Muscle layer of colon (tissue), 2 donors: ENCODE measurements around the gene RAB3C.
"Not testable (repeated sequence)": the region's sequence is repeated elsewhere in the genome, so short reads cannot be mapped to it uniquely, and the experiment has no call there.

Source experiments
- H3K27ac ChIP-seq: one replicate; pipeline ENCODE4 v1.7.0; 2013; ENCODE audit warnings: low read depth, mild to moderate bottlenecking, low read length, moderate library complexity
- H3K27me3 ChIP-seq, 2 donors: one replicate each; pipeline ENCODE4 v1.7.0; 2013; ENCODE audit warnings: low read length in 2 of 2, mild to moderate bottlenecking in 2 of 2; ENCODE audit not compliant: insufficient read depth in 2 of 2, control insufficient read depth in 1 of 2
- H3K36me3 ChIP-seq: one replicate; pipeline ENCODE4 v1.7.0; 2013; ENCODE audit warnings: mild to moderate bottlenecking, low read length; ENCODE audit not compliant: insufficient read depth
- H3K4me1 ChIP-seq: one replicate; pipeline ENCODE4 v1.7.0; 2013; ENCODE audit warnings: mild to moderate bottlenecking, low read length; ENCODE audit not compliant: insufficient read depth
- H3K4me3 ChIP-seq, 2 donors: one replicate each; pipeline ENCODE4 v1.7.0; 2013; ENCODE audit warnings: low read length in 2 of 2, low read depth in 1 of 2, mild to moderate bottlenecking in 1 of 2, moderate library complexity in 1 of 2
- H3K9ac ChIP-seq: one replicate; pipeline ENCODE4 v1.7.0; 2013; ENCODE audit warnings: low read length
- H3K9me3 ChIP-seq: one replicate; pipeline ENCODE4 v1.7.0; 2013; ENCODE audit warnings: mild to moderate bottlenecking, low read length
- donor health status: abdominal sarcoma.
- donor health status: Adenocarcinoma of cecum.

The RAB3C gene

DNA sequence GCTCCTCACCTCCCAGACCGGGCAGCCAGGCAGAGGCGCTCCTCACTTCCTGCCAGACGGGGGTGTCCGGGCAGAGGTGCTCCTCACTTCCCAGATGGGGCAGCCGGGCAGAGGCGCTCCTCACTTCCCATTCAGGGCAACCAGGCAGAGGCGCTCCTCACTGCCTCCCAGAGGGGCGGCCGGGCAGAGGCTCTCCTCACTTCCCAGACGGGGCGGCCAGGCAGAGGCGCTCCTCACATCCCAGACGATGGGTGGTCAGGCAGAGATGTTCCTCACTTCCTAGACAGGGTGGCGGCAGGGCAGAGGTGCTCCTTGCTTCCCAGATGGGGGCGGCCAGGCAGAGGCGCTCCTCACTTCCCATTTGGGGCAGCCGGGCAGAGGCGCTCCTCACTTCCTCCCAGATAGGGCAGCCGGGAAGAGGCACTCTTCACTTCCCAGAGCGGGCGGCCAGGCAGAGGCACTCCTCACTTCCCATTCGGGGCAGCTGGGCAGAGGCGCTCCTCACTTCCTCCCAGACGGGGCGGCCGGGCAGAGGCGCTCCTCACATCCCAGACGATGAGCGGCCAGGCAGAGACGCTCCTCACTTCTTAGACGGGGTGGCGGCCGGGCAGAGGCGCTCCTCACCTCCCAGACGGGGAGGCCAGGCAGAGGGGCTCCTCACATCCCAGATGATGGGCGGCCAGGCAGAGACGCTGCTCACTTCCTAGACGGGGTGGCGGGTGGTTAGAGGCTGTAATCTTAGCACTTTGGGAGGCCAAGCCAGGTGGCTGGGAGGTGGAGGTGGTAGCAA is 18.6 kb upstream of the RAB3C start:
- H3K27ac ChIP-seq, H3K9ac ChIP-seq, H3K36me3 ChIP-seq, H3K9me3 ChIP-seq, H3K4me1 ChIP-seq, H3K27me3 ChIP-seq, H3K4me3 ChIP-seq: not testable (repeated sequence)

DNA sequence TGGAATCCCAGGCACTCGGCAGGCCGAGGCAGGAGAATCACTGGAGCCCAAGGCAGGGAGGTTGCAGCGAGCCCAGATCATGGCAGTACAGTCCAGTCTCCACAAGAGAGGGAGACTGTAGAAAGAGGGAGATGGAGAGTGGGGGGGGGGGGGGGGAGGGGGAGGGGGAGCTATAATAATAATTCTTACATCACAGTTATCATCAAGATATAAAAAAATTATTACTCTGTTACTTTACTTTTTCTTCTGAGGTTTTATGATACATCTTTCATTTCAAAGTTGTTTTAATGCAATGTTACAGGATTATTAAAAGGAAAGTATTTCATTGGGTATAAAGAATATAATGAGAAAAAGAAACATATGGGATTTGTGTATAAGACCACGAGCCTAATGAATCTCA is 17.8 kb upstream of the RAB3C start:
- Histone ChIP-seq H3K27ac (no peak overlapping the region), H3K4me1 (no peaks in the 10 kb centered on the region), H3K36me3 (no peaks in the 10 kb centered on the region), H3K4me3 (no peak overlapping the region), H3K9me3 (no peaks in the 10 kb centered on the region), H3K9ac (no peak overlapping the region), H3K27me3 (no peaks in the 10 kb centered on the region)

DNA sequence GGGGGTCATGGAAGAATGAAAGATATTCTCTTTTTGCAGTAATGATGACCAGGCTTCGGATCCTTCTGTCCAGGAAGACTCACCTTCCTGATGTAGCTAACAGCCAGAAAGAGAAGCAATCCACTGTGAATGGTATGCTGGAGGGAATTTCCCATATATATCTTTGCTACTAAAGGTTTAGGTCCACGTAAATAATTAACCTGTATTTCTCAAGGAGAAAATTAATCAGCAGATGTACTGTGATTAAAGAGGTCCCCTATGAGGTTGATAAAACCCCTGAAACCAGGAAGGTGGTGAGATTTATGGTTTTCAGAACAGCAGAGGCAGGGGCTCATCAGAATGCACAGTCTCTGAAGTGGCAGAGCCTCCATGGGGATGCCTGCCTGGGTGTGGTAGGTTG is 11.4 kb upstream of the RAB3C start:
- H3K27ac ChIP-seq = no peak overlapping the region
- H3K9me3 ChIP-seq = no peaks in the 10 kb centered on the region

DNA sequence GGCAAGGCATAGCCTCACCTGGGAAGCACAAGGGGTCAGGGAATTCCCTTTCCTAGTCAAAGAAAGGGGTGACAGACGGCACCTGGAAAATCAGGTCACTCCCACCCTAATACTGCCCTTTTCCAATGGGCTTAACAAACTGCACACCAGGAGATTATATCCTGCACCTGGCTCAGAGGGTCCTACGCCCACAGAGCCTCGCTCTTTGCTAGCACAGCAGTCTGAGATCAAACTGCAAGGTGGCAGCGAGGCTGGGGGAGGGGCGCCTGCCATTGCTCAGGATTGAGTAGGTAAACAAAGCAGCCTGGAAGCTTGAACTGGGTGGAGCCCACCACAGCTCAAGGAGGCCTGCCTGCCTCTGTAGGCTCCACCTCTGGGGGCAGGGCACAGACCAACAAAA is 9.9 kb upstream of the RAB3C start:
- not testable (repeated sequence) for H3K4me1 ChIP-seq, H3K27ac ChIP-seq, H3K9me3 ChIP-seq, H3K4me3 ChIP-seq, H3K9ac ChIP-seq, H3K27me3 ChIP-seq, H3K36me3 ChIP-seq

More for the DNA sequence above, 11.4 kb upstream of the RAB3C start:
- H3K9ac ChIP-seq = no peak overlapping the region
- no peaks in the 10 kb centered on the region for H3K4me1 ChIP-seq
- no peaks in the 10 kb centered on the region for H3K27me3 ChIP-seq
- H3K4me3 ChIP-seq = no peak overlapping the region
- no peaks in the 10 kb centered on the region for H3K36me3 ChIP-seq

DNA sequence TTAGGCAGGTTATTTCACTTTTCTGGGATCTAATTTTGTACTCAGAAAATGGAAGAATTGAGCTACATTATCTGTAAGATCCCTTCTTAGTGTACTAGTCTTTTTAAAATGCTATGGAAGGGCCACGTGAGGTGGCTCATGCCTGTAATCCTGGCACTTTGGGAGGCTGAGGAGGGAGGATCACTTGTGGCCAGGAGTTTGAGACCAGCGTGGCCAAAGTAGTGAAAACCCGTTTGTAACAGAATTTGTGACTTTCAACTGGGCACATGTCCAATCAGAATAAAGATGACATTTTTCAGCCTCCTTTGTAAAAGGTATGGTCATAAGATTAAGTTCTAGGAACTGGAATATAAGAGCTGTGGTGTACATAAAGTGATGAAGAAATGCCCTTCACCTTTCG is 3.1 kb upstream of the RAB3C start:
- H3K4me1 ChIP-seq = peaks cover 9% of the 10 kb centered on the region
- H3K4me3 ChIP-seq = no peak overlapping the region
- H3K27me3 ChIP-seq = peaks cover 9 to 11% of the 10 kb centered on the region in 2 donors
- H3K27ac ChIP-seq = no peak overlapping the region
- H3K9me3 ChIP-seq = no peaks in the 10 kb centered on the region
- no peaks in the 10 kb centered on the region for H3K36me3 ChIP-seq
- H3K9ac ChIP-seq = no peak overlapping the region

DNA sequence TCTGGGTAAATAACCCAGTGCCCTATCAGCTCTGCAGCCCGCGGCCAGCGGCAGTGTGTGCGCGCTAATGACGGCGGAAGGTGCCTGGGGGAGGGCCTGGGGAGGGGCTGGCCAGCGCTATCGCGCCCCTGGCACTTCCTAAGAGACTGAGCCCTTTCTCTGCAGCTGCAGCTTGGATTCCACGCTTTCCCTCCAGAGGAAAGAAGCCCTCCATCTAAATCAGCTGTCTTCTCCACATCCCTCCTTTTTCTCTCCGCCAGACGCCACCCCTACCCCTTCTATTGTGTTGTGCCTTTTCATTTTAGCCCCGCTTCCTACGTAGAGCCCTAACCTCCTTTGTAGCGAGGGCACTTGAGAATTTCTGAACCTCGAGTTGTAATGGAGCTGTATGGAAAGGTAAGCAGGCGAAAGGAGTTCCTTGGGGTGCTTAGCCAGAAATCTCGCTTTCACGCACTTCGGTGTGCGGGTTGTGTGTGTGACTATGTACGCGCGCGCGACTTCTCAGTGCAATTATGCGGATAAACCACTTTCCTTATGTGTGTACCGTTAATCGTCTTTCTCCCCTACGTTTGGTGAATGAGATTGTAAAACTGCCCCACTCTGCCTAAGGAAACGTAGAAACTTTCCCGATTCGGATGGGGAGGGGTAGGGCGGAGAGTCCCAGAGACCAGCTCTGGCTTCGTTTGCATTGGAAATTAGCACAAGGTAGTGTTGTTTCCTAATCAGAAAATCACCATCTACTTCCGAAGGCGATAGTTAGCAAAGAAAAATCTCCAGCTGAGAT is 664 bp upstream of the RAB3C start:
- Histone ChIP-seq H3K4me3 (peak overlapping the region; percentile 54 to 62), H3K27ac (no peak overlapping the region), H3K9me3 (no peaks in the 10 kb centered on the region), H3K36me3 (no peaks in the 10 kb centered on the region), H3K27me3 (peaks cover 9 to 11% of the 10 kb centered on the region in 2 donors), H3K9ac (no peak overlapping the region), H3K4me1 (peaks cover 9% of the 10 kb centered on the region)

DNA sequence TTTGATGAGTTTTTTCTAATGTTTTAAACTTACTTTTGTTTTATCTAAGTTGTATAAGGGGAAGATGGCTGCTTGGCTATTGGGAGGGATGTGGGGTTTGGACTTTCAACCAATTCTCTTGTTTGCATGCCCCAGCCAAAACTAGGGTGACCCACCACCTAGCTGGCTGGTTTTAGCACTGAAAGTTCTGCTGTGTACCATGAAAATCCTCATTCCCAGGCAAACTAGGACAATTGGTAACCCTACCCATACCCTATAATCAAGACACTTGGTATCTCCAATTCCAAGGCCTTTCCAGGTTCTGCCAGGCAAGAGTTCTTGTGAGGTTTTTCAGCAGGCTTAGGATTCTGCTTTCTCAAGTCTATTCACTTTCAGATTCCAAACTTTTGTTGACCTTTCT is 13.1 kb downstream of the RAB3C start:
- Histone ChIP-seq H3K9me3 (no peaks in the 10 kb centered on the region), H3K4me3 (no peak overlapping the region), H3K9ac (no peak overlapping the region), H3K27me3 (no peaks in the 10 kb centered on the region), H3K4me1 (no peaks in the 10 kb centered on the region), H3K36me3 (no peaks in the 10 kb centered on the region), H3K27ac (no peak overlapping the region)

DNA sequence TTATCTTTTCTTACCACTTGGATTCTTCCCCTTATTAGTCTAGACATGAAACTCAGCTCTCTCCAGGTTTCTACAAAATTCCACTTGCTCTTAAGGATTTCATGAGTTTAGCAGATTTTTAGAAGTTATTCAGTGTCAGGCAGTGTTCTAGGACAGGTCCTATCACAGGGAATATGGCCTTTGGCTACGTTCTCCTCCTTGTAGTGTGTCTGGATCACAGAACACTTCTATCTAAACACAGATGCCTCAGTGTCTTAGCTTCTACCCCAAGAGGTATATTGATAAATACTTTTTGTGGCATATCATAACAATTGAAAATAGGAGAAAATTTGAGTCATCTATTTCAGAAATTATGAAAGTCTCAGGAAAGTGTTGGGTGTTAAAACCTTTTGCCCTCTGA is 15.6 kb downstream of the RAB3C start:
- H3K9ac ChIP-seq = no peak overlapping the region
- no peak overlapping the region for H3K4me3 ChIP-seq
- H3K27ac ChIP-seq = no peak overlapping the region
- no peaks in the 10 kb centered on the region for H3K27me3 ChIP-seq
- H3K36me3 ChIP-seq = no peaks in the 10 kb centered on the region
- H3K9me3 ChIP-seq = no peaks in the 10 kb centered on the region
- no peaks in the 10 kb centered on the region for H3K4me1 ChIP-seq

DNA sequence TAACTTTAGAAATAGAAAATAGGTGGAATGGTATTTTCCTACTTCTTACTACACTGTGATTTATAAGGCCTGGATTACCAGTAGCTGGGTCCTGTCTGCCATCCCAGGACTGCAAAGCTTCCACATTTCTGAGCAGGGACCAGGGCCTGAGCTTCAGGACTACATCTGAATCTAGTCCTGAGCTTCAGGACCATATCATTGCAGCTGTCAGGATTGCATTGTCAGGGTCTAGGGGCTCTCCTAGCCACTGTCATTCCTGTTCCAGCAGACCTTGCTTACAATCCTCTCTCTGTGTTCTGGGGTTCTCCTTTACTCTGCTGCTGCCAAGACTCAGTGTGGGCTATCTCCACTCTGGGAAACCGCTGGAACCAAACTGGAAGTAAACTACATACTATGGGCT is 16.3 kb downstream of the RAB3C start:
- H3K36me3 ChIP-seq = no peaks in the 10 kb centered on the region
- no peaks in the 10 kb centered on the region for H3K27me3 ChIP-seq
- H3K4me3 ChIP-seq = no peak overlapping the region
- H3K27ac ChIP-seq = no peak overlapping the region
- H3K4me1 ChIP-seq = no peaks in the 10 kb centered on the region
- H3K9me3 ChIP-seq = no peaks in the 10 kb centered on the region
- no peak overlapping the region for H3K9ac ChIP-seq

DNA sequence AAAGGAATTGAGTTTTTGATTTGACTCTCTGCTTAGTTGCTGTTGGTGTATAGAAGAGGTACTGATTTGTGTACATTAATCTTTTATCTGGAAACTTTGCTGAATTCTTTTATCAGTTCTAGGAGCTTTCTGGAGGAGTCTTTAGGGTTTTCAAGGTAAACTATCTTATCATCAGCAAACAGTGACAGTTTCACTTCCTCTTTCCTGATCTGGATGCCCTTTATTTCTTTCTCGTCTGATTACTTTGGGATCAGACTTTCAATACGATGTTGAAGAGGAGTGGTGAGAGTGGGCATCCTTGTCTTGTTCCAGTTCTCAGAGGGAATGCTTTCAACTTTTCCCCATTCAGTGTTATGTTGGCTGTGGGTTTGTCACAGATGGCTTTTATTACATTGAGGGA is 17.7 kb downstream of the RAB3C start:
- not testable (repeated sequence) for H3K27ac ChIP-seq, H3K9me3 ChIP-seq, H3K27me3 ChIP-seq, H3K36me3 ChIP-seq, H3K4me3 ChIP-seq, H3K4me1 ChIP-seq, H3K9ac ChIP-seq

DNA sequence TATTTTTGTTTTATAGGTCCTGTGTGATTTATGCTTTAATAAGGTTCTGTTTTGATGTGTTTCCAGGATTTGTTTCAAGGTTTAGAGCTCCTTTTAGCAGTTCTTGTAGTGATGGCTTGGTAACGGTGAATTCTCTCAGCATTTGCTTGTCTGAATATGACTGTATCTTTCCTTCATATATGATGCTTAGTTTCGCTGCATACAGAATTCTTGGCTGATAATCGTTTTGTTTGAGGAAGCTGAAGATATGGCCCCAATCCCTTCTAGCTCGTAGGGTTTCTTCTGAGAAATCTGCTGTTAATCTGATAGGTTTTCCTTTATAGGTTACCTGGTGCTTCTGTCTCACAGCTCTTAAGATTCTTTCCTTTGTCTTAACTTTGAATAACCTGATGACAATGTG is 20.0 kb downstream of the RAB3C start:
- not testable (repeated sequence) for H3K9me3 ChIP-seq, H3K9ac ChIP-seq, H3K27me3 ChIP-seq, H3K4me3 ChIP-seq, H3K4me1 ChIP-seq, H3K36me3 ChIP-seq, H3K27ac ChIP-seq

DNA sequence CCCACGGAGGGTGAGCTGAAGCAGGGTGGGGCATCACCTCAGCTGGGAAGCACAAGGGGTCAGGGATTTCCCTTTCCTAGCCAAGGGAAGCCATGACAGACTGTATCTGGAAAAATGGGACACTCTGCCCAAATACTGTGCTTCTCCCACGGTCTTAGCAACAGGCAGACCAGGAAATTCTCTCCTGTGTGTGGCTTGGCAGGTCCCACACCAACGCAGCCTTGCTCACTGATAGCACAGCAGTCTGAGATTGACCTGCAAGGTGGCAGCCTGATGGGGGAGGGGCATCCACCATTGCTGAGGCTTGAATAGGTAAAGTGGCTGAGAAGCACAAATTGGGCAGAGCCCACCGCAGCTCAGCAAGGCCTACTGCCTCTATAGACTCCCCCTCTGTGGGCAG is 23.2 kb downstream of the RAB3C start:
- no peaks in the 10 kb centered on the region for H3K9me3 ChIP-seq
- no peak overlapping the region for H3K4me3 ChIP-seq
- no peak overlapping the region for H3K27ac ChIP-seq
- H3K4me1 ChIP-seq = no peaks in the 10 kb centered on the region
- no peak overlapping the region for H3K9ac ChIP-seq
- no peaks in the 10 kb centered on the region for H3K27me3 ChIP-seq
- no peaks in the 10 kb centered on the region for H3K36me3 ChIP-seq
